B cell (primary cell): ENCODE measurements around the gene TSC22D2.

ENCODE experiments used
- EZH2 ChIP-seq: IDR thresholded peaks from 2 replicates; pipeline ENCODE4 v1.6.1; 2012; ENCODE audit warnings: borderline replicate concordance, low read depth, mild to moderate bottlenecking, moderate library complexity, low read length; ENCODE audit not compliant: insufficient read depth, poor library complexity, severe bottlenecking
- TF ChIP-seq, protein P1 (sequence below): fragments of 200-600 bp; IDR thresholded peaks from one replicate; pipeline ENCODE4 v1.8.0; 2022; ENCODE audit warnings: antibody characterized with exemption, mild to moderate bottlenecking

DNA sequence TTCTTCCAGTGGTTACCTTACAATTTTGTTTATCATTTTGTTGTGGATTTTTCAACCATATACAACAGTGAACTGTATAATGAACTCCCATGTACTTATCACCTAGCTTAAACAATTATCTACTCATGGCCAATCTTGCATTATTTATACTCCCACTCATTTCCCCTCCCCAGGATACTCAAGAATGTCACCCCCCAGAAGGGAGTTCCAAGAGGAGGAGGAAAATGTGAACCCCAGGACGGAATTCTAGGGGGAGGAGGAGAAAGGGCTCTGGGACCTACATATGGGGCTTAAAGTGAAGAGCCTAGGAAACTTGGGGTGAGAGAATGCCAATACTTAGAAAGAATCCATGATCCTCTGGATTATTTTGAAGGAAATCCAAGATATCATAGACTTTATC, 59.3 kb downstream of the TSC22D2 start:
- TF ChIP-seq, protein P1, sequence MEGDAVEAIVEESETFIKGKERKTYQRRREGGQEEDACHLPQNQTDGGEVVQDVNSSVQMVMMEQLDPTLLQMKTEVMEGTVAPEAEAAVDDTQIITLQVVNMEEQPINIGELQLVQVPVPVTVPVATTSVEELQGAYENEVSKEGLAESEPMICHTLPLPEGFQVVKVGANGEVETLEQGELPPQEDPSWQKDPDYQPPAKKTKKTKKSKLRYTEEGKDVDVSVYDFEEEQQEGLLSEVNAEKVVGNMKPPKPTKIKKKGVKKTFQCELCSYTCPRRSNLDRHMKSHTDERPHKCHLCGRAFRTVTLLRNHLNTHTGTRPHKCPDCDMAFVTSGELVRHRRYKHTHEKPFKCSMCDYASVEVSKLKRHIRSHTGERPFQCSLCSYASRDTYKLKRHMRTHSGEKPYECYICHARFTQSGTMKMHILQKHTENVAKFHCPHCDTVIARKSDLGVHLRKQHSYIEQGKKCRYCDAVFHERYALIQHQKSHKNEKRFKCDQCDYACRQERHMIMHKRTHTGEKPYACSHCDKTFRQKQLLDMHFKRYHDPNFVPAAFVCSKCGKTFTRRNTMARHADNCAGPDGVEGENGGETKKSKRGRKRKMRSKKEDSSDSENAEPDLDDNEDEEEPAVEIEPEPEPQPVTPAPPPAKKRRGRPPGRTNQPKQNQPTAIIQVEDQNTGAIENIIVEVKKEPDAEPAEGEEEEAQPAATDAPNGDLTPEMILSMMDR: no peak
- no peak for TF ChIP-seq EZH2
